Spleen (tissue), 11 donors: ENCODE data around the gene C1orf35. TPM values are rescaled to one million over a fixed set of nuclear protein-coding genes. Genes with fewer than 3 reads are reported as not detected.

Experiments
- DNase-seq: peaks from one replicate; pipeline ENCODE4 v3.0.0-alpha.2; 2020
- H3K27ac ChIP-seq, 8 donors: fragments of 200-600 bp; sonication (generic) in 7 of 8; 1 replicate in 4 of 8; 2 replicates in 4 of 8; pipeline versions ENCODE4 v1.5.0 to v1.8.0; 2016 to 2021; ENCODE audit warnings: inconsistent platforms in 4 of 8, mild to moderate bottlenecking in 4 of 8, moderate library complexity in 1 of 8
- H3K27me3 ChIP-seq, 7 donors: fragments of 200-600 bp; sonication (generic) in 6 of 7; replicated peaks in 1 of 7; 1 replicate in 4 of 7; 2 replicates in 3 of 7; pipeline versions ENCODE4 v1.5.0 to v1.8.0; 2016 to 2021; ENCODE audit warnings: inconsistent platforms in 3 of 7, mild to moderate bottlenecking in 1 of 7
- H3K36me3 ChIP-seq, 6 donors: fragments of 200-600 bp; sonication (generic) in 5 of 6; 1 replicate in 4 of 6; 2 replicates in 2 of 6; pipeline versions ENCODE4 v1.5.0 to v1.8.0; 2016 to 2021; ENCODE audit warnings: inconsistent platforms in 2 of 6
- H3K4me1 ChIP-seq, 6 donors: fragments of 200-600 bp; sonication (generic) in 5 of 6; 1 replicate in 3 of 6; 2 replicates in 3 of 6; pipeline versions ENCODE4 v1.5.0 to v1.8.0; 2016 to 2021; ENCODE audit warnings: inconsistent platforms in 3 of 6
- H3K4me3 ChIP-seq, 8 donors: fragments of 200-600 bp; sonication (generic) in 7 of 8; 1 replicate in 4 of 8; 2 replicates in 4 of 8; pipeline versions ENCODE4 v1.5.0 to v1.8.0; 2016 to 2021; ENCODE audit warnings: inconsistent platforms in 4 of 8, mild to moderate bottlenecking in 4 of 8, moderate library complexity in 2 of 8
- H3K9me3 ChIP-seq, 8 donors: fragments of 200-600 bp; sonication (generic) in 7 of 8; 1 replicate in 4 of 8; 2 replicates in 4 of 8; pipeline versions ENCODE4 v1.5.0 to v1.8.0; 2016 to 2021; ENCODE audit warnings: inconsistent platforms in 4 of 8
- CTCF ChIP-seq, 11 experiments: fragments of 200-600 bp in 7 of 11; fragments of 450-650 bp in 4 of 11; sonication (generic) in 4 of 11; IDR thresholded peaks in 8 of 11; conservative IDR thresholded peaks in 3 of 11; 1 replicate in 7 of 11; 2 replicates in 4 of 11; pipeline versions ENCODE4 v1.4.0 to v1.8.0; 2016 to 2021; ENCODE audit warnings: antibody characterized with exemption in 11 of 11, inconsistent platforms in 4 of 11, mild to moderate bottlenecking in 1 of 11
- POLR2A ChIP-seq, 3 donors: fragments of 450-650 bp; IDR thresholded peaks; one replicate each; pipeline ENCODE4 v1.5.1; 2017; ENCODE audit warnings: antibody characterized with exemption in 3 of 3, mild to moderate bottlenecking in 1 of 3
- POLR2AphosphoS5 ChIP-seq, 3 donors: sonication (generic); formaldehyde crosslinking; IDR thresholded peaks; one replicate each; pipeline ENCODE4 v1.5.1; 2017; ENCODE audit warnings: antibody characterized with exemption in 3 of 3
- WGBS, 5 donors: extraction: QIAGEN DNeasy Blood & Tissue Kit in 3 of 5; methylation state at CpG; one replicate each; pipeline versions ENCODE4 v1.1.5 to v1.1.7; 2013 to 2018; 5-methylcytosine and 5-hydroxymethylcytosine counted together
- intact Hi-C: fragments of 100-400 bp; cut with DNase I; formaldehyde crosslinking; loops from one replicate; pipeline ENCODE4 v1.15.0; 2023; ENCODE audit warnings: low total_unique reads
- polyA plus RNA-seq, 3 donors: library from polyadenylated mRNA; stranded (reverse); fragments of 200-250 nt; gene quantifications; one replicate each; pipeline ENCODE4 v1.2.1, GENCODE V29; 2013
- total RNA-seq, 7 donors: library from RNA; depleted of rRNA in 3 of 7; stranded (reverse); fragments of >200 nt in 3 of 7; fragmentation: NEBNext Ultra II Directional in 4 of 7; extraction: Animal tissue kit (Norgen Biotek cat#: 25700) in 4 of 7; gene quantifications; one replicate each; pipeline versions ENCODE4 v1.1.0 to v1.2.1, GENCODE V29; 2016 to 2021
- donor health status: healthy with polysubstance abuse.
- donor health status: DM: no; HTN: no; CAD: no; lungs with moderate emphysema.
- donor health status: DM: no; HTN: no; CAD: no.
- donor health status: Bipolar disorder and iron deficiency.
- donor health status: healthy.
- donor health status: DM: no; HTN: no; CAD: no.
- donor health status: DM: yes; HTN: yes; CAD: no.

The C1orf35 gene
- total and polyA plus RNA-seq, 10 donors, result 7.3 to 23.4 (median 12.5) TPM

- TF ChIP-seq CTCF (IDR thresholded peaks at IDR 0.05 in 8 of 11, conservative IDR thresholded peaks at IDR 0.05 in 3 of 11), result no peak
- no peak for TF ChIP-seq POLR2A (IDR thresholded peaks at IDR 0.05)
- TF ChIP-seq POLR2AphosphoS5 (IDR thresholded peaks at IDR 0.05), result no peak
- DNase-seq, result no peak
- no peak overlapping the region for H3K27ac ChIP-seq
- intact Hi-C loops, result loop anchor here (2.0 kb wide), 1 partner anchor 383 kb away; no protein-coding TSS in a partner anchor
- WGBS, 5 donors, result 90 to 99% (median 94%) methylated on average over 2 of the region's 2 CpGs
- peaks cover 0 to 7% (median 0%) of the 10 kb centered on the region in 7 donors for H3K27me3 ChIP-seq
- H3K4me1 ChIP-seq, result peaks cover 0 to 21% (median 9%) of the 10 kb centered on the region in 6 donors
- no peaks in the 10 kb centered on the region for H3K36me3 ChIP-seq
- no peaks in the 10 kb centered on the region for H3K9me3 ChIP-seq
- no peak overlapping the region for H3K4me3 ChIP-seq
These were observed 28.6 kb upstream of the C1orf35 start for GRCh38 chr1:228131766-228132165.

GRCh38 chr1:228125185-228125584, 22.1 kb upstream of the C1orf35 start:
- Histone ChIP-seq H3K36me3 (no peaks in the 10 kb centered on the region), H3K9me3 (no peaks in the 10 kb centered on the region), H3K27me3 (peaks cover 0 to 2% (median 0%) of the 10 kb centered on the region in 7 donors), H3K27ac (no peak overlapping the region), H3K4me1 (peaks cover 0 to under 1% (median under 1%) of the 10 kb centered on the region in 6 donors), H3K4me3 (no peak overlapping the region)
- TF ChIP-seq POLR2A (IDR thresholded peaks at IDR 0.05) (no peak), CTCF (IDR thresholded peaks at IDR 0.05 in 8 of 11, conservative IDR thresholded peaks at IDR 0.05 in 3 of 11) (no peak)
- intact Hi-C loops, result loop anchor here (10.0 kb wide), 1 partner anchor 150 kb away; no protein-coding TSS in a partner anchor
- DNase-seq, result no peak
- 77 to 82% (median 80%) methylated on average over 5 of the region's 5 CpGs for WGBS, 5 donors

- H3K9me3 ChIP-seq, result peaks cover 0 to 3% (median under 1%) of the 10 kb centered on the region in 8 donors
- H3K36me3 ChIP-seq, result no peaks in the 10 kb centered on the region
- intact Hi-C loops, result loop anchor here (10.0 kb wide), 1 partner anchor 151 kb away; no protein-coding TSS in a partner anchor
- 72 to 83% (median 80%) methylated on average over 2 of the region's 2 CpGs for WGBS, 5 donors
- no peak overlapping the region for H3K27ac ChIP-seq
- H3K4me3 ChIP-seq, result no peak overlapping the region
- H3K4me1 ChIP-seq, result no peaks in the 10 kb centered on the region
- H3K27me3 ChIP-seq, result no peaks in the 10 kb centered on the region
- TF ChIP-seq POLR2AphosphoS5 (IDR thresholded peaks at IDR 0.05) (no peak), POLR2A (IDR thresholded peaks at IDR 0.05) (no peak), CTCF (IDR thresholded peaks at IDR 0.05 in 8 of 11, conservative IDR thresholded peaks at IDR 0.05 in 3 of 11) (no peak)
- no peak for DNase-seq
These were observed 20.4 kb upstream of the C1orf35 start for GRCh38 chr1:228123505-228123904.

GRCh38 chr1:228122921-228123441, 19.9 kb upstream of the C1orf35 start:
- WGBS, 5 donors, result 64 to 85% (median 78%) methylated on average over 1 of the region's 1 CpG
- intact Hi-C loops, result loop anchor here (10.0 kb wide), 1 partner anchor 152 kb away; no protein-coding TSS in a partner anchor
- no peak overlapping the region for H3K4me3 ChIP-seq

More at GRCh38 chr1:228122921-228123441, 19.9 kb upstream of the C1orf35 start:
- H3K27ac ChIP-seq, result no peak overlapping the region
- no peaks in the 10 kb centered on the region for H3K27me3 ChIP-seq
- no peak for DNase-seq
- no peaks in the 10 kb centered on the region for H3K36me3 ChIP-seq
- no peaks in the 10 kb centered on the region for H3K4me1 ChIP-seq
- TF ChIP-seq CTCF (IDR thresholded peaks at IDR 0.05 in 8 of 11, conservative IDR thresholded peaks at IDR 0.05 in 3 of 11) (no peak), POLR2A (IDR thresholded peaks at IDR 0.05) (no peak), POLR2AphosphoS5 (IDR thresholded peaks at IDR 0.05) (no peak)
- H3K9me3 ChIP-seq, result peaks cover 0 to 8% (median 6%) of the 10 kb centered on the region in 8 donors
